GM21528 (cell line): ENCODE results near the gene OR2Y1.
"Not testable (repeated sequence)": the region's sequence is repeated elsewhere in the genome, so short reads cannot be mapped to it uniquely, and the experiment has no call there.

Source experiments
- ATAC-seq: cut with Tn5 transposase; IDR thresholded peaks from one replicate; pipeline ENCODE4 v1.9.1; 2021; ENCODE audit warnings: mild to moderate bottlenecking, moderate library complexity; ENCODE audit not compliant: unreplicated experiment, low FRiP score

Gene OR2Y1

DNA sequence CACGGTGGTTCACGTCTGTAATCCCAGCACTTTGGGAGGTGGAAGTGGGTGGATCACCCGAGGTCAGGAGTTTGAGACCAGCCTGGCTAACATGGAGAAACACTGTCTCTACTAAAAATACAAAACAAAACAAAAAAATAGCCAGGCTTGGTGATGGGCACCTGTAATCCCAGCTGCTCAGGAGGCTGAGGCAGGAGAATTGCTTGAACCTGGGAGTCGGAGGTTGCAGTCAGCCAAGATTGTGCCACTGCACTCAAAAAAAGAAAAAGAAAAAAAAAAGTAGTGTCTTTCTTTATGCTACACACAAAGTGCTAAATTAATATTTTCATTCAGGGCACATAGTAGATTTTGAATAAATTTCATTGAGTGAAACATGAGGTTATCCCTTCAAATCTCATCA, 1.1 kb upstream of the OR2Y1 start:
- not testable (repeated sequence) for ATAC-seq

DNA sequence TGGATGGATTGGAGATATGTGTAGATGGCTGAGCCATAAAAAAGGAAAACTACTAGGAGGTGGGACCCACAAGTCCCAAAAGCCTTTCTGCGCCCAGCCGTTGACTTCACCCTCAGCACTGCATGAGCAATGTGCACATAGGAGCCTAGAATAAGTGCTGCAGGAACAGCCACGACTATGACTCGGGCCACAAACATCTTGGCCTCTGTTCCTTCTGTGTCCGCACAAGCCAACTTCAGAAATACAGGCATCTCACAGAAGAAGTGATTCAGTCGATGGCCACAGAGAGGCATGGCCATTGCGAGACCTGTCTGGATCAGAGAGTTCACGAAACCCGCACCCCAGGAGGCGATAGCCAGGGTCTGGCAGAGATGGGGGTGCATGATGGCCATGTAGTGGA, 587 bp downstream of the OR2Y1 start:
- ATAC-seq, result no peak

DNA sequence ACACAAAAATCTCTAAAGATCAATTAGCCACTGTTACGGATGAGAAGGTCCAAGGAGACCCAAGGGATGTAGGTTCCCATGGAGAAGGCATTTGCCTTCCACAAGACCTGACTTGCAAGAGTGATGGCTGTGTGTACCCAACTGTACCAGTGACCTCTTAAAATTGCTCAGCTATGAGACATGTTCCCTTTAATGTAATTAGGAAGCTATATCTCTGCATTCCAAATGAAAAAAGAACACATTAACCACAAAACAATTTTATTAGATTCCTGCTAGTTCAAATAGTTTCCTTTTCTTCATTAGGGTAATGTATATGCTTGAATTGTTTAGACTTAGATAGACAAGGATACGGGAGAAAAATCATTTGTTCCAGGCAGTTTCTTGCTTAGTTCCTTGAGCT, 3.3 kb downstream of the OR2Y1 start:
- no peak for ATAC-seq

DNA sequence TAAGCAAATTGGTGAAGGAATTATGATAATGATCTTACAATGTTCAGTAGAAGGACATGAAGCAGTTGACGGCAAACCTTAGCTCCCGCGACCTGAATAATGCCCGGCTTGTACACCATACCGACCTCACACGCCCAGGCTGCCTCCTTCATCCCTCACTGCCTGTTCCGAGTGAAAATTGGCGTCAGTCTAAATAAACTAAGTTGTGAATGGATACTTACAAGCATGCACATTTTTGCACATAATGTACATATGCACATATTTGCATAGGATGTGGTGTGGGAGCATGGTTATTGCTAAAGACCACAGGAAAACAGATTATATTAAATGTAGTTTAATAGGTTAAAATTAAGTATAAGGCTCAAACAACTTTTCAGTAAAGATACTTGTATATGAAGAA, 14.9 kb downstream of the OR2Y1 start:
- ATAC-seq, result no peak

DNA sequence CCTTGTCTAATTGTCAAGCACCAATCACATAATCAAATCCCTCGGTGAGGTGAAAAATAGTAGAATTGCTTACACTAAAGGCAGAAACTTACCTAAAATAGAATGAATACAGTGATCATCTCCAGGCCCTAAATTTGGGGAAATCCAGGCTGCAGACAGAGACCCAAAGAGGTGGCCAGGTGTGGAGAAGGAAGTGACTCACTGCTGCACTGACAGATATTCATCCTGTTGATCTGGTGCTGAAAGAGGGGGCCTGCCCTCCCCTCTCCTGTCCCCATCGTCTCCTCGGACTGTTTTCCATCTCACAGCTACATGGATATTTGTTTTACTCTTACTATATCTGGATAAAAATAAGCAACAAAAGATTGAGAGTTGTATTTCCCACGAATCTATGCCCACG, 15.9 kb downstream of the OR2Y1 start:
- ATAC-seq, result no peak

DNA sequence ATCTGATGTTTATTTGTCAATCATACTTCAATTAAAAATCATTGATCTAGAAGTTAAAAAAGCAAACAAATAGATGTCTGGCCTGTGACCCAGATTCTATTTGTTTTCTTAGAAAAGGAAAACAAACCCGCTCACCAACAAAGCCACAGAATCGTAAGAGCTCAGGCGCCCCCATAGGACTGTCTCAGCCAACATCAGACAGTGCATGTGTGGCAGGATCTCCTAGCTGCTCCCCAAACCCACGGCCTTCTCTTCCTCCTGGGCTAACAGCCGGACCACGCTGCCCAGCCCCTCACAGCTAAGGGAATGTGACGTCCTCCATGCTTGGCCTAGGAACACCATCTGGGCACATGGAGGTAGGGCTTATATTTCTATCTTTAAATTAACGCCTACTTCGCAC, 19.4 kb downstream of the OR2Y1 start:
- no peak for ATAC-seq

DNA sequence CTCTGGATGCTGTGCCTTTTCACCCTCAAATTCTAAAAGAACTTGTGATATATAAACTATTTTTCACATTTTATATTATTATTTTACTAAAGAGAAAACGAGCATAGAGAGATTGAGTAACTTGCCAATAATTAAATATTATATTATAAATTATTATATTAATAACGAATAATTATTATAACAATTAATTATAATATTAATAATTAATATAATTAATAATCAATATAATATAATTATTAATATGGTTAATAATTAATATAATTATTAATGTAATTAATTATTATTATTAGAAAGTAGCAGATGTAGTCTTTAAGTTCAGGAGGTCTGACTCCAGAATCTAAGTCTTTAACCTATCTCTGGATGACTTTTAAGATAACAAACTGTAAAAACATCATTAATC, 20.1 kb downstream of the OR2Y1 start:
- ATAC-seq, result no peak

DNA sequence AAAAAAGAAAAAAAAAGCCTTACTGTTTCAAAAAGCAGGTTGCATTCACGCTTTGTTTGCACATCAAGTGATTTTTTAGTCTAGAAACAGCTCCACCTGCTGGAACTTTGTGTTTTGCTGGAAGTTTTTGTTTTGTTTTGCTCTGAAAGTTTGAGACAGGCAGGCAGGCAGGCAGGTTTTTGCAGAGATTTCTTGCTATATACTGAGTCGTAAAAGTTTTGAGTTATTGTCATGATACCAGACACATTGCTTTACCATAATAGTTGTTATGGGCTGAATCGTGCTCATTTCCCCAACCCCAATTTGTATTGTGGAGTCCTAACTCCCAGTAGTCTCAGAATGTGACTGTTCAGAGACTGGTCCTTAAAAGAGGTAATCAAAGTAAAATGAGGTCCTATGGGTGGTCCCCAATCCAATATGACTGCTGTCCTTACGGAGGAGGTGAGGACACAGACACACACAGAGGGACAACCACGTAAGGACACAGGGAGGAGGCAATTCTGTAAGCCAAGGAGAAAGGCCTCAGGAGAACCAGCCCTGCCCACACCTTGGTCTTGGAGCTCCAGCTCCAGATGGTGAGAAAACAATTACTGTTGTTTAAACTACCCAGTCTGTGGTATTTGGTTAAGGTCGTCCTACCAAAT, 20.9 kb downstream of the OR2Y1 start:
- ATAC-seq, result no peak

DNA sequence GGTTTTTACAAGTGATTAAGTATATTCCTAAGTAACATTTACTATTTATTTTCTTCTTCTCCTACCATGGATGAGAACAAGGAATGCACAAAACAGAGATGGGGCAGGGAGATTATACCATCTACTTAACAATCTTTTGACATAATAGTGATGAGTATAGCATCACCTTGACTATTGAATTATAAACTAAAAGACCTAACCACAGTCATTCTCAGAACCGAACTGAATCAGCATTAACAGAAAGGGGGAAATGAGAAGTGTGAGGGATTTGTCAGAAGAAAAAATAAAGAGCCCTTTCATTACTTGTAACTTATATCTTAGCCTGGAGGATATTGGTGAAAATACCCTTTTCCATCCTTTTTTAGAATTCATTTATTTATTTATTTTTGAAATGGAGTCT, 21.9 kb downstream of the OR2Y1 start:
- ATAC-seq, result no peak

DNA sequence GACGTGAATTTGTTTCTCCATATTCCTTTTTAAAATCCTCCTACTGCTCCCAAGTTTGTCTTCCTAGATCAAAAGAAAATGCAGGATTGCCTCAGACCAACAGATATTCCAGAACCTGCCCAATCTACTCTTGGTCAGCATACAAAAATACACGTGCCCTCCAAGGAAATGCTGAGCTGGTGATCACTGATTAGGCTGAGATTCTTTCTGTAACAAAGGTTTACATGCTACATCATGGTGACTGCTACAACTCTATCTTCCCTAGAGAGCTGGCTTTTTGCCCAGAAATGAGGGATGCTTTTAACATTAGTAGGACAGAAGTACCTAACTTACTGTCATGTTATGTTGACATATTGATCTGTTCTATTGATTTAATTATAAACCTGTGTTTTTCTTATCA, 35.5 kb downstream of the OR2Y1 start:
- ATAC-seq, result no peak

DNA sequence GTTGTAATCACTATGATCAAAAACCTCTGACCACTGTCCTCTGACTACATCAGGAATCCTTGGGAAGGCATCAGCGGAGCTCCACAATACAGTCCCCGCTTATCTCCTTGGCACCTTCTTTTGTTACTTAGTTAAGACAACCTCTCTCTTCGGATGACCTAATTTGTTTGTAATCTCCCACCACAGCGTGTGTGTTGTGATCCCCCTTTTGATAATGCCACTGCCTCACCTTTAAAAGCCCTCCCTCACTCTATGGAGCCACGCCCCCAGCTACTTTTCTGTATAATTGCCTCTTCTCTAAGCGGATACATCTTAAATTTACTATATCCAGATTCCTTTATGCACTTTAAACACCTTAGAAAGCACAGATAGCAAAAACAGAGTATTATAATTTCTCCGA, 35.9 kb downstream of the OR2Y1 start:
- no peak for ATAC-seq

DNA sequence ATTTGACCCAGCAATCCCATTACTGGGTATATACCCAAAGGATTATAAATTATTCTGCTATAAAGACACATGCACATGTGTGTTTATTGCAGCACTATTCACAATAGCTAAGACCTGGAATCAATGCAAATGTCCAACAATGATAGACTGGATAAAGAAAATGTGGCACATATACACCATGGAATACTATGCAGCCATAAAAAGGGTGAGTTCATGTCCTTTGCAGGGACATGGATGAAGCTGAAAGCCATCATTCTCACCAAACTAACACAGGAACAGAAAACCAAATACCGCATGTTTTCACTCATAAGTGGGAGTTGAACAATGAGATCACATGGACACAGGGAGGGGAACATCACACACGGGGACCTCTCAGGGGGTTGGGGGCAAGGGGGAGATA, 36.5 kb downstream of the OR2Y1 start:
- not testable (repeated sequence) for ATAC-seq

DNA sequence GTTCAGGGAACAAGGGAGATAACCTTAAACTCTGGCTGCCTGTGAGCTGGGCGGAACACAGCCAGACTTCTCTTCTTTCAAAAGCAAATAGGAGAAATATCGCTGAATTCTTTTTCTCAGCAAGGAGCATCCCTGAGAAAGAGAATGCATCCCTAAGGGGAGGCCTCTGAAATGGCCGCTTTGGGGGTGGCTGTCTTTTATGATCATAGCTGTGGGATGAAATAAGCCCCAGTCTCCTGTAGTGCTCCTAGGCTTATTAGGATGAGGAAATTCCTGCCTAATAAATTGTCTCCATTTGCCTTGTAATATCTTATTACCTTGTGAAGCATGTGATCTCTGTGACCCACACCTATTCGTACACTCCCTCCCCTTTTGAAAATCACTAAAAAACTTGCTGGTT, 39.4 kb downstream of the OR2Y1 start:
- not testable (repeated sequence) for ATAC-seq

DNA sequence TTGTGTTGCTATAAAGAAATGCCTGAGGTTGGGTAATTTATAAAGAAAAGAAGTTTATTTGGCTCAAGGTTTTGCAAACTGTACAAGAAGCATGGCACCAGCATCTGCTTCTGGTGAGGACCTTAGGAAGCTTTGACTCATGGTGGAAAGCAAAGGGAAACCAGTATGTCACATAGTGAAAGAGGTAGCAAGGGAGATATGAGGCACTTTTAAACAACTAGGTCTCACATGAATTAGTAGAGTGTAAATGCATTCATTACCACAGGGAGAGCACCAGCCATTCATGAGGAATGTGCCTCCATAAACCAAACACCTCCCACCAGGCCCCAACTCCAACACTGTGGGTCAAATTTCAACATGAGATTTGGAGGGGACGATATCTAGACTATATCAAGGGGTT, 40.8 kb downstream of the OR2Y1 start:
- no peak for ATAC-seq

DNA sequence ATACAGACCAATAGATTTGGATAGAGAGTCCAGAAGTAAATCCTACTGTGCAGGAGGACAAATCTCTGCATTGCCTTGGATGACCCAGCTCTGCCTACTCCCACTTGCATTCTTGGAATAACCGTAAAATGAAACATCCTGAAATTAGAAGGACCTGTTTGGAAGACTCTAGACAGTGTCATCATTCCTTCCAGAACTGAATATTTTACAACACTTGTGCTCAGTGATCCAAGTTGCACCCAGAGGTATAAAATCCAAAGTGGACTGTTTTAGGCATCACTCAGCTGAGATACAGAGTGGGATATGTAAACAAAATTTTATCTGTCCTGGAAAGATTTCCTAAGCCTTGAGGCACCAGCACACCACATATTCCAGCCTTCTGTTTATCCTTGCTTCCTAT, 43.7 kb downstream of the OR2Y1 start:
- no peak for ATAC-seq

DNA sequence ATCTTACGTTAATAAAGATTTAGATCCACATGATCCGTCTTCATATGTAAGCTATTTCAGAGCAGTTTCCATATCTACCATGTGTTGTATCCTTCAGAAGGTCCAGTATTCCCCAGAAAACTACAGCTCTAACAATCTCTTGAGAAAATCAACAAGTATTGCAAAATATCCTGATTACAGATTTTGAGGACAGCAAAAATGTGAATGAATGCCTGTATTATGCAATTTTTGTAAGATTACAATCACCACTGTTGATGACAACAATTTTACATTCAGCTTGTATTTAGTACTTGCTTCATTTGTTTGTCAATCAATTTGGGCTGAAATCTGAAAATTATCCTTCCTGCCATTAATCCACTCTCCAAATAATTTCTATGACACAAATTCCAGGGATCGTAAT, 47.4 kb downstream of the OR2Y1 start:
- ATAC-seq, result no peak

DNA sequence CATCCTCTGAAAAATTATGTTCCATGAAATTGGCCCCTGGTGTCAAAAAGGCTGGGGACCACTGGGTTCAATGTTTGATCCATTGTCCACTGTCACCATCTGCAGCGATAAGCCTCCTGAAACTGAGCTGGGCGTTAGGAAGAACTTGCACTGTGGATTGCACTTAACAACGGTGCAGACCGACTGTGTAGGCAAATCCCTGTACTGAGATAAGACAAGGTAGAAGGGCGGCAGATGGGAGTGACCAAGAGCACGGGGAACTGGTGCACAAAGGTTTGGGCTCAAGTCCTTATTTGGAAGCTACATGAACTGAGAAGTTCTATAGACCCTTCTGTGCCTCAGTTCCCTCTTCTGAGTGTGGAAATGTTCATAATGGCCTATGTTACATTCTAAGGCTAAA, 48.8 kb downstream of the OR2Y1 start:
- ATAC-seq, result no peak

DNA sequence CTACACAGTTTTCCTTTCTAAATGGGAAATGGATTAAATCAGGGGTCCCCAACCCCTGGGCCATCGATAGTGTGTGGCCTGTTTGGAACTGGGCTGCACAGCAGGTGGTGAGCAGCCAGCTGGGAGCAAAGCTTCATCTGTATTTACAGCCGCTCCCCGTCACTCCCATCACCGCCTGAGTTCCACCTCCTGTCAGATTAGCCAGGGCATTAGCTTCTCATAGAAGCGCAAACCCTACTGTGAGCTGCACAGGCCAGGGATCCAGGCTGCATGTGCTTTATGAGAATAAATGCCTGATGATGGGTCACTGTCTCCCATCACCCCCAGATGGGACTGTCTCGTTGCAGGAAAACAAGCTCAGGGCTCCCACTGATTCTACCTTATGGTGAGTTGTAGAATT, 49.3 kb downstream of the OR2Y1 start:
- ATAC-seq, result no peak

DNA sequence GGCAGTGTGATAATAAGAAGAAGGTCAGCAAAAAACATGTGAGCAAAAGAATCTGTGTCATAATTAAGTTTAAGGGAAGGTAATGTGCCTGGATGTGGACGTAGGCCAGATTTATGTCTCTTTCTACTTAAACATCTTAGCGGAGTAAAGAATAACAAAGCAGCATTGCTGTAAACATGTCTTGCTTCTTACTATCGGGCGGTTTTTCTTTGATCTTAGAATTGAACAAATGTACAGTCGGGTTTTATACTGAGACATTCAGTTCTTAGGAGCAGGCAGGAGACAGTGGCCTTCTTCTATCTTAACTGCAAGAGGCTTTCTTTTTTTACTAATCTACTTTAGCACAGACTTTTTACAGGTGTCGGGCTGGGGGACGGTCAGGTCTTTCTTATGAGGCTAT, 50.1 kb downstream of the OR2Y1 start:
- ATAC-seq, result no peak
